Hematopoietic multipotent progenitor cell treated with erythropoietin and hydrocortisone succinate and interleukin-3 and kit ligand, for 8 days (in vitro differentiated cells): ENCODE measurements around the gene SLC6A8.
A peak's percentile ranks its signal among the peaks of the same experiment; 100 is the strongest.
"Not testable (repeated sequence)": the region's sequence is repeated elsewhere in the genome, so short reads cannot be mapped to it uniquely, and the experiment has no call there.

ENCODE experiments used
- DNase-seq: peaks from one replicate; pipeline ENCODE4 v3.0.0-alpha.2; 2015

SLC6A8 gene

GRCh38 chrX:153694256-153694655 lies 6.5 kb downstream of the SLC6A8 start:
- DNase-seq = not testable (repeated sequence)

GRCh38 chrX:153694687-153695270 lies 7.1 kb downstream of the SLC6A8 start:
- DNase-seq = no peak

GRCh38 chrX:153696100-153696499 lies 8.4 kb downstream of the SLC6A8 start:
- DNase-seq = no peak

GRCh38 chrX:153696538-153696937 lies 8.8 kb downstream of the SLC6A8 start:
- DNase-seq = not testable (repeated sequence)

- not testable (repeated sequence) for DNase-seq
Observed at GRCh38 chrX:153696986-153697722, 9.4 kb downstream of the SLC6A8 start.

- DNase-seq = no peak
Observed at GRCh38 chrX:153697924-153698865, 10.5 kb downstream of the SLC6A8 start.

- not testable (repeated sequence) for DNase-seq
Observed at GRCh38 chrX:153699210-153699783, 11.6 kb downstream of the SLC6A8 start.

- DNase-seq = not testable (repeated sequence)
Observed at GRCh38 chrX:153699784-153700371, 12.2 kb downstream of the SLC6A8 start.

- no peak for DNase-seq
Observed at GRCh38 chrX:153700376-153700945, 12.7 kb downstream of the SLC6A8 start.

GRCh38 chrX:153700967-153701366 lies 13.2 kb downstream of the SLC6A8 start:
- DNase-seq = no peak

- no peak for DNase-seq
Observed at GRCh38 chrX:153701706-153702105, 14.0 kb downstream of the SLC6A8 start.

- no peak for DNase-seq
Observed at GRCh38 chrX:153702336-153703035, 14.8 kb downstream of the SLC6A8 start.

GRCh38 chrX:153703036-153703370 lies 15.3 kb downstream of the SLC6A8 start:
- no peak for DNase-seq

GRCh38 chrX:153704021-153704526 lies 16.3 kb downstream of the SLC6A8 start:
- no peak for DNase-seq

GRCh38 chrX:153704631-153705402 lies 17.1 kb downstream of the SLC6A8 start:
- DNase-seq = not testable (repeated sequence)

GRCh38 chrX:153705403-153706060 lies 17.8 kb downstream of the SLC6A8 start:
- not testable (repeated sequence) for DNase-seq

- no peak for DNase-seq
Observed at GRCh38 chrX:153706799-153707198, 19.1 kb downstream of the SLC6A8 start.

GRCh38 chrX:153707406-153707805 lies 19.7 kb downstream of the SLC6A8 start:
- no peak for DNase-seq

- DNase-seq = peak; percentile 82
Observed at GRCh38 chrX:153708415-153708814, 20.7 kb downstream of the SLC6A8 start.
